Stimulated activated CD4-positive, alpha-beta T cell treated with anti-CD3 and anti-CD28 coated beads, Interleukin-12 subunit alpha, Interleukin-12 subunit beta, amount 100 ng/mL, for 4 hours (primary cell): Measurements from ENCODE around the gene EIF4E3.

ENCODE experiments used
- DNase-seq: peaks from one replicate; pipeline ENCODE4 v3.0.0-alpha.2; 2020

EIF4E3 gene

DNA sequence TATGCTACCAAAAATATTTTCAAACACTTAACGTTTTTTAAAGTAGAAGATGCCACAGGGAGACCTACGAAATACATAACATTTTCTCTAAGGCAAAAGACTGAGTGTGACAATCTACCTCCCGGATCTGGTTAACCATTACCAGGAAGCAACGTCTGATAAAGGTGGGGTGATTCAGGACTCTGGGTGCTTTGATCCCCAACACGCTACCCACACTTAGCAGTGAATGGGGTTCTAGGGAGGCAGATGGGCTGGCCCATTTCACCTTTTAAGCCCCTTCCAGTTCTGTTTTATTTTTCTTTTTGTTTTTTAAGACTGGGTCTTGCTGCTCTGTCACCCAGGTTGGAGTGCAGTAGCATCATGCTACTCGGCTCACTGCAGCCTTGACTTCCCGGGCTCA lies 39.5 kb downstream of the EIF4E3 start:
- DNase-seq = no peak

DNA sequence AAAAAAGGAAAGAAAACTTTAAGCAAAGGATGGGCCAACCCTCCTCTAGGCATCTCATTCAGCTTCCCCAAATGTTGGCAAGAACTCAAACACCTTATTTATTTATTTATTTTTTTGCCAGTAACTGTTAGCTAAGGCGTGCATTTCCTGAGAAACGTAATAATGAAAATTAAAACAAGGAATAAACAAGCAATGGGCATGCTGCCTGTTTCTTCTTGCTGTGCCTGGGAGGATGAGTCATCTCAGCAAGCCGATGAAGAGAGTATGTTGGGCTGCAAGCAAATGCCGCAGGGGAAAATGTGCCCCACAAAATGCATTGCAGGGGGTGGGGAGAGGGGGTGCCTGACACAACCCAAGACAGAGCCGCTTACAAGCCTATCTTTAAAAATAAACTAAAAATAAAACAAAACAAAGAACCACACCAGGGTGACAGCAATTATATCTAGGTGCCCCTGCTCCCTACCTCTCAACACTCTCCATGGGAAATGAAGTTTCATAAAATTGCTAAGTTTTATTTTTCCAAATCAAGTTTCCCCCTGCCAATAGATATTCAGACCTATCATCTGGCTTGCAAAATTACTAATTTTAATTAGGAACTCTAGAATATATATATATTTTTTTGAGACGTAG lies 40.3 kb downstream of the EIF4E3 start:
- DNase-seq = no peak

DNA sequence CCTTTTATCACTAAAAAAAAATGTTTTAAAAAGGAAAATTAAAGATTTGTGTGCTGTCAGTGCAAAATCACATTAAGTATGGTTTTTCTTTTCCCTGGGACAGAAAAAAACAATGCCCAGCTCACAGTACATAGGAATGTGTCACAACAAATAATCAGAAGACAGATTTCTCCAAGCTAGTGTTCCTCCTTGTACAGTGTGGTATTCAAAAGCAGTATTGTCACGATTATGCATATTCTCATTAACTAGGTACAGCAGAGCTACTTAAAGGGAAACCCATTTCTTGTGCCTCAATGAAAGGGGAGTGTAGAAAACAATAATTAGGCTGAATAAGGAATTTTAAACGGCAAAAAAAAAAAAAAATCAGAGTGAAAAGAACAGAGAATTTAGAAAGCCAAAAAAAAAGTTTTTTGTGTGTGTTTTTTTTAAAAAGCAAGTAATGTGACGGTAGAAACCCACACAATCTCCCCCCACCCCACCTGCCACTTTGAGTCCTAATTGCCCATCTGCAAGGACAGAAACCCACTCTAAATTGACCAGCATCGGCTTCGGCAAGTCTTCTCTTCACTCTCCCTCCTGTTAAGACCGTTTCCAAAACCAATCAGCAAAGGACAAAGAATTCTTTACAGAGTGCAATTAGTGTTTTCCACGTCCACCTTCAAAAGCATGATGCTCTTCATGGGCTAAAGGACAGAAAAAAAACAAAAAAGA lies 41.0 kb downstream of the EIF4E3 start:
- no peak for DNase-seq

DNA sequence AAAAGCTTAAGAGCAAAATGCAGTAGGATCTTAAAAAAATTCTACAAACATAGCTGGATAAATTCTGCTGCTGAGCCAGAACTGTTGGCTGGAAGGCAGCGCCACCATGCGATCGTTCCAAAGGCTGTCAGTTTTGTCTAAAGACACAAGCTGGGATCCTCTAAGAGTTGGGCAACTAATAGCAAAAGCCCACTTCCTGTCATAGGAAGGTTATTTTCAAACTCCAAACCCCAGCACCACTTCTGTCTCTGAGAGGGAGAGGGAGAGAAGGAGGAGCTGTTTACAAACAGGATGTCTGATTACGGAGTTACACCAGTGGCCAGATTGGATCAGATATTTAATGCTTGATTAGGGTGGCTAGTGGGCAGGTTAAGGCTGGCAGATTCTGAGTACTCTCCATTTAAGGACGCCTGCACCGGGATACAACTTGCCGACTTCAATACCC lies 44.0 kb downstream of the EIF4E3 start:
- DNase-seq = peak; percentile 23

DNA sequence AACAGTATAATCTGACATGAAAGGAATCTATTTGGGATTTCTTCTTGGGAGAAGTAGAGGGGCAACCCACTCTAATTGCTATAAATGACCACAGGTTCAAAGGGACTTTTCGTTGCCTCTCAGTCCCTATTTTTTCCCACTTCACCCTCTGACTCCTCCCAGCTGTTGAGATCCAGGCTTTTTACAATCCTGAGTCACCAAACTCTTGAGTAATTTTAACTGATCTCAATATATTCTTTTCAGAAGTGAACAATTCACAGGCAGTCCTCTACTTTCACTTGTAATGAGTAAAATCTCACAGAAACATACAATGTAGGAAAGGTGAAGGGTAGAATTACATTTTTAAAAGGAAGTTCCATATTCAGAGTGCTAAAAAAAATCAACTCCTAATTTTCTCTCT lies 44.6 kb downstream of the EIF4E3 start:
- DNase-seq = no peak

DNA sequence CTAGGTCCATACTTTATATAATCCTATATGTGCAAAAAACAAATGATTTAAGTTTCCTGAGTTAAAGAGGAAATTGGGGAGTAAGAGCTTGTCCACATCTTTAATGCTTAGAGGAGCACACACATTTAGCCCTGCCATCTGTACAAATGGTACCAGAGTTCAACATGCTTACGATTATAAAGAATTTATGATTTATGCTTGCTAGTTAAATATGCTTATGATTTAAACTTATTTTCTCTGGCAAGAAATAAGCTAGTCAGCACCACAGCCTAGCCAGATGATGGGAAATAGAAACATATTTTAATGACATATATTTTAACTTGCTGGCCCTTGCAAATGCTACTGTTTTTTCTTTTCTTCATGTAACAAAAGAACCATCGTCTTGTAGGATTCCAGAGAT lies 48.3 kb downstream of the EIF4E3 start:
- DNase-seq = no peak

DNA sequence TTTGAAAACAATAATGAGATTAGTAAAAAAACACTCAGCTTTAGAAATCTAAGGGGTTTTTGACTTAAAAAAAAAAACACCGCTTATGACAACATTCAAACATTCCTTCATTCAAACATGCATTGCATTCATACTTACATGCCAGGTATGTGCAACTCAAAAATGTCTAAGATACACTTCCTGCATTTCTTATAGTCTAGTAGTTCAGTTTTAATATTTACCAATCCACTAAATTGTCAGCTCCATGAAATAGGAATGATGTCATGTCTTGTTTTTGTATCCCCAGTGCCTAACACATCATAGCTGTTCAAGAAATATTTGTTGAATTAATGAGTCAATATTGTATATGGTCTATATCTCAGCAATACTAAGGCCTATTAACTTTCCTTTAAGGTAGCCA lies 51.7 kb downstream of the EIF4E3 start:
- DNase-seq = no peak

DNA sequence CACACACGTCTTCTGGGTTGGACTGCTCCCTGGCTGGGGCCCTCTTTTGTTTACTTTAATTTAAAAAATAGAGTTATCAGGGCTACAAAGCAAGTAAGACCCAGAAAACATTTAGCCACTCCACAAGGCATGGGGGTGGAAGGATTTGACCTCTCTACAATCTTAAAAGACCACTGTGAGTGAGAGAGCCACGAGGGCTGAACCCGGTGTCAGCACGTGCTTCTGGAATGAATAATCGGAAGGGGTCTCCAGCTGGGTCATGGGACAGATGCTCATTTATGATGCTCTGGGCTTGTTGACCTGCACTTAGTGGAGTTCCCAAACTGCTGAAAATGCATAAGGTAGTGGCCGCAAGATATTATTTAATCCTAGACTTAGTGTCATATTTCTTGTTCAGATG lies 52.4 kb downstream of the EIF4E3 start:
- no peak for DNase-seq

DNA sequence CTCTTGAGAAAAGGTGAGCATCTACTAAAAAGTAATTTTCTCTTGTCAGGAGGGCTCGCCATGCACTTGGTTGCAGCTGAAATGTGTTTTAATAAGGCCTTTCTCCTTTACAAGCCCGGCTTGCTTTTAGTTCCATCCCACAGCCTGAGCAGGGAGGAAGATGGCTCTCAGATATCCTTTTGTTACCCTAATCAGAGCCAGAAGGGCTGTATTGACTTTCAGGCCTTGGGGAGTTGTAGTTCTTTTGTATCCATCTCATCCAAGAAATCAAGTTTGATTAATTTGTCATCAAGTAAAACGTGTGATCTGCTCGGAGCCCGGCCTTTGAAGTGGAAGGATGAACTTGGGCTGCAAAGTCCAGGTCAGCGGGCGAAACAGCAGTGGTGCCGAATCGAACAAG lies 52.9 kb downstream of the EIF4E3 start:
- DNase-seq = no peak

DNA sequence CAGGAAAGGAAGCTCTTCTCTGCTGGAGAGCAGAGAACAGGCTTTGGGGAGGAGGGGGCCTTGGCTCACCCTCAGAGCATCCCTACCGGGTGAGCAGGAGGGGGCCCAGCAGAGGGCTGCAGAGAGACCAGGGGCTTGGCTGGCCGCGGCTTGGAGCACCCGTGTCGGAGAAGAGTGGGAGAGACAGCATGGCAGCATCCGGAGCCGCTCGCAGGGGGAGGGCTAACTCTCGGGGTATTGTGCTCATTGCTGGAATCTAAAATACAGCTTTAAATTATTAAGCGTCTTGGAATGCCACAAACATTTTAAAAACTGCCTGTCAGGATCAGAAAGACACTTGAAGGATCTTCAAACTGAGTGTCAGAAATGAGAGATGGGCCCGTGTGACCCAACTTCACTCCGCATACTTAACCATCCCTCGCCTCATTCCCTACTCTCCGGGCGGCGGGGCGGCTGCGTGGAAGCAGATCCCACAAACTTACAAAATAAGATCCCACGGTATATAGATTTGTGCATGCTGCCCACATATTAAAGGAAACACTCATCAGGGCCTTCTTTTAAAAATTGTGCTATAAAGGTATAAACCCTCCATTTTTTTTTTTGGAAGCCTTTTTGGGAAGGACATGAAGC lies 53.9 kb downstream of the EIF4E3 start:
- DNase-seq = no peak

DNA sequence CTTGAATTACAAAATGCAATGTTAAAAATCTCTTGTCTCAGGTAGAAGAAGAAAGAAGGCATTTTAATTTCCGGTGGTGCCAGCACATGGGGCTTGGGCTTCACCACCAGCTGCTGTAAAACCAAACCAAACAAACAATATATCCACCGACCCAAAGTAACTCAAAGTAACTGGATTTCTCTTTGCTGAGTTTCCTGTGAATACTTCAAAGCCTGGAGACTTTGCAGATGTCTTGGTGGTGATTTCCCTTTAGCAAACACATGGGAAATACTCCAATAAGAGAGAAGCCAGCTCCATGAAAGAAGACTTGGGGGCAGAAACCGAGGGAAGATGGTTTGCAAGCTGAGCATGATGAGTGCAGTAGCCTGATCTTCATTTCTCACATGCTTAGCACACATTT lies 62.6 kb downstream of the EIF4E3 start:
- DNase-seq = no peak

DNA sequence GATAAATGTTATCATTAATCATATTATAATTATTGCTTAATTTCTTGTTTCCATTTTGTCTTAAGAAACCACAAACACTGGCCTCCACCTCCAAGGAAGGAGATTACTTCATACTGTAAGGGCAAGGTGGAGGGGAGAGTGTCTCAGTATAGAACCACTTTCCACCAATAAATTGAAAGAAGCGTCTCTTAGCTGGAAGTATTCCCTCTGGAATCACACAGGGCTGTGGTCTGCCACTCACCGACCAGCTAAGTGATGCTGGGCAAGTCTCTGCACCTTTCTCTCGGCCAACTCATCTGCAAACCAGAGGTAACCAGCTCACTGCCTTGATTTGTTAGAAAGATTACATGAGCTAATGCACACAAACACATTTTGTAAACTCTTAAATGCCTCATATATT lies 63.1 kb downstream of the EIF4E3 start:
- DNase-seq = no peak

DNA sequence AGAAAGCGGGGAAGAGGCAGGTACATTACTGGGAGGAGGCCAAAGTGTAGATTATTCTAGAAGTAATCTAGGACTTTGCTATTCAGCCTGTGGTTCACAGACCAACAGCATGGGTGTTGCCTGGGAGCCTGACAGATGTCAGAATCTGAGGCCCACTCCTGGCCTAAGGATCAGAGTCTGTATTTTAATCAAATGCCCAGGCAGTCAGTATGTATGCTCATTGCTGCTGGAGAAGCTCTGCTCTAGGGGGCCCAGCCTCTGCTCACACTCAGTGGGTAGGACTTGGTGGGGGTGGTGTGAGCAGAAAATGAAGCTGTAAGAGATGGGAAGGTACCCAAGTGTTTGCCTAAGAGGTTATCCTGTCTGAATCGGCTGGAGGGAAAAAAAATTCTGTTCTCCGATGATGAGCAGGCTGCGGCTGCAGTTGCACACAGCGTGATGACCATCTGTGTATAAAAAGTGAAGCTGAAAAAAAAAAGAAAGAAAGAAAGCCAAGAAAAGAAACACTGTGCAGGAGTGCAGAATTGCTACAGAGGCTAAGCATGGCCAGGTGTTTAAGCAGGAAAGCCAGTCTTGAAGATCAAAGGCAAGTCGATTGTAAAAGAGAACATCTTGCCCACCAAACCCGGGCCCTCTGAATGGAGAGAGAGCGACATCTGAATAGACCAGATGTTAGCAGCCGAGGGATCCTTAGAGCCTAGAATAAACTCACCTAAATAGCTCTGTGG lies 65.2 kb downstream of the EIF4E3 start:
- DNase-seq = no peak

DNA sequence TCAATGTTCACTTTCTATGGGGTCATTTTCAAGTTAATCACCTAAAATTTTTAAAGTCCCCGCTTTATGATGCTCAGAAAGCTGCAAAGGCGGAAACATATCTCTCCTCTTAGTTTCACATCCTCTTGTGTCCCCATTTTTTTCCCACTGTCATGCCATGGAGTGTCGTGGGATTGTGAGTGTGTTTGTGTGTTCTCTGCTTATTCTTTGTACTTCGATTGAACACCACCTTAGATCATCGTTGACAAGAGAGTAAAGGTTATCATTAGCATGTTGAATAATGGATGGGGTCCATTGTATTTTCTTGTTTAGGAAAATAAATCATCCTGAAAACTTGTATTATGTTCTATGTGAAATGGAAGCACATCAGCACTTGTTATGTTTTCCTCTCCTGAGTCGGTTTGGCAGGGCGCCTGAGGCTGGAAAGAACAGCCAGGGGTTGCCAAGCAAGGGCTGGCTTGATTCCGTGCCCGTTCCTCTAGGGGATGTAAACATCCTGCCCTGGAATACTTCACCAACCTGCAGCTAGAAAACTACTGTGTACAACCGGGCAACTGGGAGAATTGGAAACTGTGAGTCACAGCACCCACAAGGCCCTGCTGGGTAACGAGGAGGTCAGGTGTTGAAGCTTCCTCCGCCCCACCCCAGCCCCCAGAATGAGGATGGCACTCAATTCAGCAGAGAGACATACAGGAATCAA lies 67.2 kb downstream of the EIF4E3 start:
- no peak for DNase-seq

DNA sequence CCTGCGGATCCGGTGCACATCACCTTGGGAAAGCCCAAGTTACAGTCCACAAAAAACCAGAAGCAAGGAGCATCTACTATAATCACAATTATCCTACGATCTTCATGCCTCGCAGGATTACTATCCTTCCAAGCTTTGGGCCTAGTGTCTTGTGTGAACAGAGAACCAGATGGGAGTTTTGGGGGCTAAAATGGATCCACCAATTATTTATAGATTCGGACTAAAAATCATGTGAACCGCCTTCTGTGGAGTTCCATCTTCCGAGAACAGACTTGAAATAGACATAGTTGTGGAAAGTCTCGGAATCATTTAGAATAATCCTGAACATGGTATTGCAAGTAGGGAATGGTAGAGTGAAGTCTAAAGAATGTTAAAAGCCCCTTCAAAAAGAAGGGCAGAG lies 70.1 kb downstream of the EIF4E3 start:
- DNase-seq = no peak

DNA sequence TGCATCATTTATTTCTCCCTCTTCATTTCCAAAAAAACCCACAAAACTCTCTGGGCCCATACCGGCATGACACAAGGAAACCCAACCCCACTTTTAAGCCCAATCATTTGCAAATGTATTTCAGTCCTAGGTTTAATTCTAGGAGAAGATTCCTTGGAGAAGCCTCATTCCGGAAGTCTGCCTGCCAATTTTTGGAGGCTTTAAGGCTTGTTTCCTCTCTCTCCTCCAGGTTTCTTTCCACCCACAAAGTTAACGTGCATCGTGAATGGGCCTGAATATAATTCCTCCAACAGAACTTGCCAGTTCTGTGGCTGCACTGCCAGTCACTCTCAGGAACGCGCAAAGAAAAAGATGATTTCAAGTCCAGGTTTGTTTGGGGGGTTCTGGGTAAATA lies 71.8 kb downstream of the EIF4E3 start:
- DNase-seq = no peak

DNA sequence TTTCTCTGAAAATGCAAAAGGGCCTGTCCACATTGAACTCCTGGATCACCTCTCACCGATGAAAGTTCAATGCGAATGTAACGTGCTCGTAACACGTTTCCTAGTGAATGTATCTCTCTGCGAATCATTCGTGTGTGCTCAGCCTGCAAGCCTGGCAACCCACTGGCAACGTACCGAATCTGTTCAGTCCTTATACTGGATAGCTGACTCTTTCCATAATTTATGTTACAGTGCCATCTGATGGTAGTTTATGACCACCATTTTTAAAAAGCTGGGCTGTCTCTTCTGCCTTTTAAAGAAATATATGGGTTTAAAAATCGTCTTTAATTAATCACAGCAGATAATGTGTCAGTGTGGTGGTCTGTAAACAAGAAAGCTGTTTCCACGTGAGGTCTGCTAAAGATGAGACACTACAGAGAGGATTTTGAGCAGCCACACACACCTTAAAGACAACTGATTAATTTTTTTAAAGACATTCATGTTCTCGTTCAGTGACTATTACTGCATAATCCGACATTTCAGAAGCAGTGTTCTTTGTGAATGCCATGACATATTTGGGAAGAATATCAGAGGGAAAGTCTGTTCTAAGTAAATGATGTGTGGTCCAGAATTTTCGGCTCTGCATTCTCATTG lies 72.3 kb downstream of the EIF4E3 start:
- no peak for DNase-seq

DNA sequence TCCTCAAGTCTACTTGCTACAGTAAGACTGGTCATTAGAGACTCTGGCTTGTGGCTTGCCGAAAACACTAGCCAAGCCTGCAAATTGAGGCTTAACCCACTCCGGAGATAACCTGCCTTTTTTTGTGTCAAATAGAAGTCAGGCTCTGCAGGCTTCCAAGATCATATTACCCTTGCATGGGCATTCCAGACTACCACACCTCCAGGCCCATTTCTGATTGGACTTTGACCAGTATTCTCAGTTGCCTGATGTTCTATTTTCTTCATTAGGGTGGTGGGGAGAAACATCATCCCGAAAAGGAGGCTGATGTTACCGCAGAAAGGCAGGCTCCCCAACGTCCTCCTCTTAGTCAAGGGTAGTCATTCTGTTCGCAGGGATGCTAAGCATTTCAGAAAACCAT lies 73.6 kb downstream of the EIF4E3 start:
- no peak for DNase-seq

DNA sequence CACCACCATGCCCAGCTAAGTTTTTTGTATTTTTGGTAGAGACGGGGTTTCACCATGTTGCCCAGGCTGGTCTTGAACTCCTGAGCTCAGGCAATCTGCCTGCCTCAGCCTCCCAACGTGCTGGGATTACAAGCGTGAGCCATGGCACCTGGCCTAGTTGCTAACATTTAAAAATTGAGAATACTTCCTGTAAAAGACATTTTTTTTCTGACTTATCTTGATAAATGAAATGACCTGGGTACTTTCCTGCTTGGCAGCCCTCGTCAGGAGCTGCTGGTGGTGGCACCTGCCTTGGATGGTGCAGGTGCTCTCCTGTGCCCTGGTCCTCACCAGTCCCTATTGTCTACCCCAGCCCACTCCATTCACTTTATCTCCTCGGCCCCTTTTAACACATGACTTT lies 74.8 kb downstream of the EIF4E3 start:
- DNase-seq = no peak

DNA sequence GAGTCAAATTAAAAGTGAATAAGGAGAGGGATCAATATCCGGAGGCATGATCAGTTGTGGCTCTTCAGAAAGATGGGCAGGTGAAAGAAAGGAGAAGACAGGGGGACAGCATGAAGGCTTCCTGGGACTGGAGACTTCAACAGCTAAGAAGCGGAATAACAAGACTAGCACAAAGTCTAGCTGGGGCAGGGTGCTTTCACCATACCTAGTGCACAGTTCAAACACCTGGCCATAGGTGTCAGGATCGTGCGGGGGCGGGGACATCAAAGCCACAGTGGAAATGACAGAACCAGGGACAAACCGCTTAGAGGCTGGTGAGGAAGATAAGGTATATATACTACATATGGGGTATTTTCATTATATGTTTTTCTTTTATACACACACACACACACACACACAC lies 75.4 kb downstream of the EIF4E3 start:
- DNase-seq = no peak

DNA sequence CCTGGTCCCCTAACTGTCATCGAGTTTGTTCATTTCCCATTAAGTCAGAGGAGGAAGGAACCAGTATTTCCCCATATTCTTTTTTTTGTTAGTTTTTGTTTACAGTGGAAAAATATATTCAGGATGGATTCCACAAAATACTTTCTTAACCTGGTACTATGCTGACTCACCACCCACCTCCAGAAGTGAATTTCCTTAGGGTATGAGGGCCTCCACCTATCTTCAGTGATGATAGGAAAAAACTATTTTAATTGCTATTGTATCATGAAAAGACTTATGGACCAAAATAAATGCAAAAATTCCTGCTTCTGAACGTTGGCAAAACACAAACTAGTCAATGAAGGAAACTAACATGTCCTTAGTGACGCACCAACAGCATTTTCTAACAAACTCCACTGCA lies 77.5 kb downstream of the EIF4E3 start:
- DNase-seq = no peak

DNA sequence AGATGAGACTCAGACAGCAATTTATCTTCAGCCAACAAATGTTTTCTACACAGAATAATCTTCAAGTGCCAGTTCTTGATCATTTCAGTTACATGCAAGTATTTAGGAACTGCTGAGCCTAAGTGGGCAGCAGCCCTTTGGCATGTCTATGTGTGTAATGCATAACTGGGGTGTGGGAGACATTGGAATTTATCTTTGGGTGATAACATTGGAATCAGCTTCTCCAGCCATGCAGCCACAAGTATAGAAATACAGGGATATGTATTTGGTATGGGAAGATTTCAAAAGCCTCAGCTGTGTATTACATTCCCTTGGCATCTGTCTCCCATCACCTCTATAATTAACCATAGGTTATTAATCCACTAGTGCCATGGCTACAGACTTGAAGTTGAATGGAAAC lies 78.2 kb downstream of the EIF4E3 start:
- DNase-seq = no peak

DNA sequence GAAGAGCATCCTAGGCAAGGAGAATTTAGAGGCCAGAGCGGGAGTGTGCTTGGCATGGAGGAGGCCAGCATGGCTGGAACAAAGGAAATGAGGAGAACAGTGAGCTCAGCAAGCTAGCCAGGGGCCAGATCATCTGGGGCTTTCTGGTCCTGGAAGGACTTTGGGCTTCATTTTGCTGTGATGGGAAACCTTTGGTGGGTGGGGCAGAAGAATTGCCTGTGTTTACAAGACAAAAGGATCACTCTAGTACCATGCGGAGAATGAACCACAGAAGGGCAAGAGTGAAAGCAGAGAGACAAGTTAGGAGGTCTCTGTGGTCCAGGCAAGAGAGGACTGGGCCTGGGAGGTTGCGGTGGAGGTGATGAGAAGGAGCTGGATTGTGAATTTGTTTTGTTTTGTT lies 80.1 kb downstream of the EIF4E3 start:
- no peak for DNase-seq
